K562 (cell line): ENCODE data around the gene RFC5. TPM values are rescaled to one million over a fixed set of nuclear protein-coding genes. Genes with fewer than 3 reads are reported as not detected.

Experiments
- CBFA2T3 ChIP-seq: fragments of 450-650 bp; IDR thresholded peaks from 2 replicates; pipeline ENCODE4 v1.6.1; 2017
- CTCFL ChIP-seq: IDR thresholded peaks from 2 replicates; pipeline ENCODE4 v1.6.1; 2011; ENCODE audit warnings: borderline replicate concordance, low read depth, mild to moderate bottlenecking, moderate library complexity, low read length; ENCODE audit not compliant: insufficient read depth, poor library complexity, severe bottlenecking
- RBM22 ChIP-seq: fragments of 200-400 bp; formaldehyde crosslinking; IDR thresholded peaks from 2 replicates; pipeline ENCODE4 v1.6.1; 2018; ENCODE audit warnings: low read length, low read depth; ENCODE audit not compliant: poor library complexity, severe bottlenecking
- TAF15 ChIP-seq: fragments of 200-400 bp; formaldehyde crosslinking; IDR thresholded peaks from 2 replicates; pipeline ENCODE4 v1.6.1; 2017; ENCODE audit warnings: mild to moderate bottlenecking, low read depth, low read length, moderate library complexity
- ZNF165 ChIP-seq: fragments of 250-450 bp; sonication (Bioruptor Pico); IDR thresholded peaks from 2 replicates; pipeline ENCODE4 v1.4.0; 2020; ENCODE audit warnings: borderline replicate concordance
- ZNF23 ChIP-seq: fragments of 250-450 bp; sonication (Bioruptor Pico); IDR thresholded peaks from 2 replicates; pipeline ENCODE4 v1.4.0; 2020; ENCODE audit warnings: mild to moderate bottlenecking
- ZNF699 ChIP-seq: fragments of 250-450 bp; sonication (Bioruptor Pico); IDR thresholded peaks from 2 replicates; pipeline ENCODE4 v1.8.0; 2021; ENCODE audit warnings: mild to moderate bottlenecking, moderate library complexity; ENCODE audit not compliant: insufficient replicate concordance
- ZNF780A ChIP-seq: fragments of 250-450 bp; sonication (Bioruptor Pico); IDR thresholded peaks from 2 replicates; pipeline ENCODE4 v1.5.0; 2021; ENCODE audit warnings: mild to moderate bottlenecking
- ZNF830 ChIP-seq: fragments of 250-450 bp; sonication (Bioruptor Pico); IDR thresholded peaks from 2 replicates; pipeline ENCODE4 v1.5.0; 2021; ENCODE audit warnings: mild to moderate bottlenecking
- polyA plus RNA-seq, 8 experiments: library from polyadenylated mRNA; depleted of rRNA in 4 of 8; stranded (reverse) in 5 of 8; unstranded in 3 of 8; fragments of >200 nt; fragmentation: Nextera tagmentation in 2 of 8; fragmentation: Illumina TruSeq in 1 of 8; extraction: Ambion mirVana in 2 of 8; extraction: Trizol in 1 of 8; gene quantifications; 2 replicates each; pipeline versions ENCODE4 v1.2.1 to v1.2.3, GENCODE V29; 2011 to 2014; ENCODE audit warnings: inconsistent platforms in 1 of 8, missing spikeins in 1 of 8
- total RNA-seq, 7 experiments: library from RNA; depleted of rRNA in 6 of 7; stranded (reverse); fragments of >200 nt in 6 of 7; fragmentation: Illumina TruSeq in 2 of 7; extraction: Trizol in 2 of 7; gene quantifications; 2 replicates each; pipeline versions ENCODE4 v1.2.1 to v1.2.3, GENCODE V29; 2011 to 2021; ENCODE audit warnings: low replicate concordance in 1 of 7
- TF ChIP-seq, protein P1 (sequence below): conservative IDR thresholded peaks from 2 replicates; pipeline ENCODE4 v1.6.1; 2011; ENCODE audit warnings: low read depth, mild to moderate bottlenecking, low read length; ENCODE audit not compliant: control insufficient read depth
- TF ChIP-seq, protein P2 (sequence below): sonication (generic); formaldehyde crosslinking; IDR thresholded peaks from 2 replicates; pipeline ENCODE4 v1.5.0; 2020; ENCODE audit warnings: missing genetic modification reagents

The RFC5 gene
- total and polyA plus RNA-seq, 9 of the 15 experiments (the other 6 are each of a cell fraction or from before 2014, with no cell fraction given) = 61.8 to 189 (median 92.9) TPM

DNA sequence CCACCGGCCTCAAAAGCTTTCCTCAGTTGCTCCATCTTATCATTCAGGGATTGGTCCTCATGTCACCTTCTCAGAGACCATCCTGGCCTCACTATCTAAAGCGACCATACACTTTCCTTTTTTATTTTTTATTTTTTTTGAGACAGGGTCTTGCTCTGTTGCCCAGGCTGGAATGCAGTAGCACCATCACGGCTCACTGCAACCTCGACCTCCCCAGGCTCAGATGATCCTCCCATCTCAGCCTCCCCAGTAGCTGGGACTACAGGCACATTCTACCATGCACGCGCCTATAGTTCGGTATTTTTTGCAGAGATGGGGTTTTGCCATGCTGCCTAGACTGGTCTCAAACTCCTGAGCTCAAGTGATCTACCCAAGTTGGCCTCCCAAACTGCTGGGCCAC lies 41.7 kb downstream of the RFC5 start (continued):
- TF ChIP-seq, protein P1, sequence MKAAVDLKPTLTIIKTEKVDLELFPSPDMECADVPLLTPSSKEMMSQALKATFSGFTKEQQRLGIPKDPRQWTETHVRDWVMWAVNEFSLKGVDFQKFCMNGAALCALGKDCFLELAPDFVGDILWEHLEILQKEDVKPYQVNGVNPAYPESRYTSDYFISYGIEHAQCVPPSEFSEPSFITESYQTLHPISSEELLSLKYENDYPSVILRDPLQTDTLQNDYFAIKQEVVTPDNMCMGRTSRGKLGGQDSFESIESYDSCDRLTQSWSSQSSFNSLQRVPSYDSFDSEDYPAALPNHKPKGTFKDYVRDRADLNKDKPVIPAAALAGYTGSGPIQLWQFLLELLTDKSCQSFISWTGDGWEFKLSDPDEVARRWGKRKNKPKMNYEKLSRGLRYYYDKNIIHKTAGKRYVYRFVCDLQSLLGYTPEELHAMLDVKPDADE = no peak
- no peak for TF ChIP-seq TAF15
- no peak for TF ChIP-seq ZNF830 (CRISPR knock-in tag)
- no peak for TF ChIP-seq CBFA2T3
- no peak for TF ChIP-seq CTCFL
- no peak for TF ChIP-seq ZNF780A (CRISPR knock-in tag)
- TF ChIP-seq, protein P2, sequence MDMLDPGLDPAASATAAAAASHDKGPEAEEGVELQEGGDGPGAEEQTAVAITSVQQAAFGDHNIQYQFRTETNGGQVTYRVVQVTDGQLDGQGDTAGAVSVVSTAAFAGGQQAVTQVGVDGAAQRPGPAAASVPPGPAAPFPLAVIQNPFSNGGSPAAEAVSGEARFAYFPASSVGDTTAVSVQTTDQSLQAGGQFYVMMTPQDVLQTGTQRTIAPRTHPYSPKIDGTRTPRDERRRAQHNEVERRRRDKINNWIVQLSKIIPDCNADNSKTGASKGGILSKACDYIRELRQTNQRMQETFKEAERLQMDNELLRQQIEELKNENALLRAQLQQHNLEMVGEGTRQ = no peak
- no peak for TF ChIP-seq RBM22
- no peak for TF ChIP-seq ZNF165 (CRISPR knock-in tag)
- TF ChIP-seq ZNF23 = no peak
- TF ChIP-seq ZNF699 (CRISPR knock-in tag) = no peak
